Dendritic cell treated with granulocyte-macrophage colony-stimulating factor and Interleukin-4, amounts not matched to agents 40 ng/mL and 50 ng/mL, for 4 days (primary cell): ENCODE data around the gene LGALS9.

Experiments
- H3K27ac Mint-ChIP-seq: one replicate; pipeline ENCODE4 v1.8.0; 2022; ENCODE audit warnings: mild to moderate bottlenecking, mixed read lengths
- H3K27me3 Mint-ChIP-seq: one replicate; pipeline ENCODE4 v1.8.0; 2022; ENCODE audit warnings: mild to moderate bottlenecking, mixed read lengths
- H3K36me3 Mint-ChIP-seq: one replicate; pipeline ENCODE4 v1.8.0; 2022; ENCODE audit warnings: low read depth, mixed read lengths
- H3K4me1 Mint-ChIP-seq: one replicate; pipeline ENCODE4 v1.8.0; 2022; ENCODE audit warnings: low read depth, mixed read lengths
- H3K4me3 Mint-ChIP-seq: one replicate; pipeline ENCODE4 v1.8.0; 2022; ENCODE audit warnings: mild to moderate bottlenecking, moderate library complexity, mixed read lengths
- H3K9me3 Mint-ChIP-seq: one replicate; pipeline ENCODE4 v1.8.0; 2022; ENCODE audit warnings: mixed read lengths
- intact Hi-C: fragments of 100-400 bp; cut with micrococcal nuclease; formaldehyde crosslinking; loops from one replicate; pipeline ENCODE4 v1.15.0; 2022

LGALS9 gene

DNA sequence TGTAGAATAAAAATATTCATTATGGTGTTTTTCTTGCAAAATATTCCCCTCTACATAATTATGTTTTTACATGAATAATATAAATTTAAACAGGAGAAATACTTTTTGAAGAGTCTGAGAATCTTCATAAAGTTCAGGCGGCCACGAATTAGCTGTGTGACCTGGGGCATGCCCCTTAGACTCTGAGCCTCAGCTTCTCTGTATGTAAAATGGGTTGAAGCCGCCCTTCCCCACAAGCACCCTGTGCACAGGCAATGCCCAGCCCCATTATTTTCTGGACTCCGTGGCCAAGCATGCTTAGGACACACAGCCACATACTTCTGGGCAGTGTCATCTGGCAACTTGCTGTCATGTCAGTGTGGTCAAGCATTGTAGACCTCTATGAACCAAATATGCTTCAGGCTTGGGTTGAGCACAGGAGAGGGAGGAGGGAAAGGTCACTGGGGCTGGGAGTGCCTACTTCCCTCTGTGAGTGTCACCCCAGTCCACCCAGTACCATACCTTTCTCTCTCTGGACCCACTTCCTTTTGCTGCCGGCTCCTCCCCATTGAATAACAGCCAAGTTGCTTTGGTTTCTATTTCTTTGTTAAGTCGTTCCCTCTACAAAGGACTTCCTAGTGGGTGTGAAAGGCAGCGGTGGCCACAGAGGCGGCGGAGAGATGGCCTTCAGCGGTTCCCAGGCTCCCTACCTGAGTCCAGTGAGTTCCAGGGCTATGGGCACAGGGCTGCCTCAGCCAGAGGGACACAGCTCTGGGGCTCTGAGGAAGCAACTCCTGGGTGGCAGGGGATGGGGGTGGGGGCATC, at the start of gene LGALS9:
TSS of gene LGALS9 (plus strand) at position 582 of the 804 bp plus-strand sequence. CDS start at position 660, 78 bp downstream.
- peaks cover 14% of the 10 kb centered on the region for H3K36me3 Mint-ChIP-seq
- peak within 1 kb of the TSS; percentile 88 for H3K4me3 Mint-ChIP-seq
- no peaks in the 10 kb centered on the region for H3K27me3 Mint-ChIP-seq
- intact Hi-C loops, result no loop called here
- peak within 1 kb of the TSS; percentile 80 for H3K27ac Mint-ChIP-seq
- peaks cover 58% of the 10 kb centered on the region for H3K4me1 Mint-ChIP-seq
- no peaks in the 10 kb centered on the region for H3K9me3 Mint-ChIP-seq

DNA sequence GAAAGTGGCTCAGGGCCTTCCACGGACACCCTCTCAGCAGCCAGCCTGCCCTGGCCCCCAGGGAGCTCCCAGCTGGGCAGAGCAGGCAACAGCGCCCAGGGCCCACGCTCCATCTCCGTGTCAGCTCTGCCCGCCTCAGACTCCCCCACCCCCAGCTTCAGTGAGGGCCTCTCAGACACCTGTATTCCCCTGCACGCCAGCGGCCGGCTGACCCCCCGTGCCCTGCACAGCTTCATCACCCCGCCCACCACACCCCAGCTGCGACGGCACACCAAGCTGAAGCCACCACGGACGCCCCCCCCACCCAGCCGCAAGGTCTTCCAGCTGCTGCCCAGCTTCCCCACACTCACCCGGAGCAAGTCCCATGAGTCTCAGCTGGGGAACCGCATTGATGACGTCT, 48.3 kb upstream of the LGALS9 start:
- H3K27ac Mint-ChIP-seq, result no peak overlapping the region
- H3K4me1 Mint-ChIP-seq, result peaks cover 15% of the 10 kb centered on the region
- intact Hi-C loops, result no loop called here
- no peaks in the 10 kb centered on the region for H3K9me3 Mint-ChIP-seq
- no peaks in the 10 kb centered on the region for H3K27me3 Mint-ChIP-seq
- peaks cover 44% of the 10 kb centered on the region for H3K36me3 Mint-ChIP-seq
- no peak overlapping the region for H3K4me3 Mint-ChIP-seq

DNA sequence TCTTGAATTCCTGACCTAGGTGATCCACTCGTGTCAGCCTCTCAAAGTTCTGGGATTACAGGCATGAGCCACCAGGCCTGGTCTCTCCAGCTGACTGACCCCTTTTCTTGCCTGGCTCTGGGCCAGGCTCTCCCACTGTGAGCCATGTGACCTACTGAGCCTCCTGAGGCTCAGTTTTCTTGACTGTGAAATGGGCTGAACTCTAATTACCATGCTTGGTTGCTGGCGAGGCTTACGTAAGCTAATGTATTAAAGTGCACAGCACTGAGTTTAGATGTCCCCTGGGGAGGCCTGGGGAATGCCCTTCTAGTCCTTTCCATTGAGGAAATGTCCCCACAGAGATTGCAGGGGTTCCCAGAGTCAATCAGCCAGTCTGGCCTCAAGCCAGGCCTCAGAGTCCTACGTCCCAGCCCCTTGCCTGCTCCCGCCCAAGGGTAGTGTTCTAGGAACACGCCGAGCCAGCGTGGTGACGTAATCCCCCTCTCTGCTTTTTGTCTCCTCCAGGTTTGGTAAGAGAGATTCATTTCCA, 45.8 kb upstream of the LGALS9 start:
- Mint-ChIP-seq H3K9me3 (no peaks in the 10 kb centered on the region), H3K4me3 (no peak overlapping the region), H3K27ac (no peak overlapping the region), H3K27me3 (no peaks in the 10 kb centered on the region), H3K4me1 (peaks cover 15% of the 10 kb centered on the region), H3K36me3 (peaks cover 65% of the 10 kb centered on the region)
- intact Hi-C loops, result no loop called here

DNA sequence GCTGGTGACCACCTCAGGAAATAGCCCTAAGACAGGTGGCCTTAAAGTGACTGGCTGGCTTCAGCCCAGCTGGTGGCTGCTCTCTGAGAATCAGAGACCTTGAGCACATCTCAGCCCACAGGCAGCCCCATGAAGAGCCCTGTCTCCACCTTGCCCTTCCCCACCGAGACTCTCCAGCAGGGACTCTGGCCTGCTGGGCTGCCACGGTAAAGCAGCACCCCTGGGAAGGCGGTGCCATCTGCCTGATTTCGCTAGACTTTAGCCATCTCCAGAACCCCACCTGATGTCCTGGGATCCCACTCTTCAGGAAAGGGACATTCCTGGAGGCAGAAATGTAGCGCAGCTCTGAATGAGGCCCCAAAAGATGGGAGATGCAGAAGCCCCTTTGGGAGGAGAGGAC, 45.2 kb upstream of the LGALS9 start:
- Mint-ChIP-seq H3K4me1 (peaks cover 14% of the 10 kb centered on the region), H3K36me3 (peaks cover 71% of the 10 kb centered on the region), H3K27ac (no peak overlapping the region), H3K27me3 (no peaks in the 10 kb centered on the region), H3K9me3 (no peaks in the 10 kb centered on the region), H3K4me3 (no peak overlapping the region)
- intact Hi-C loops, result no loop called here

DNA sequence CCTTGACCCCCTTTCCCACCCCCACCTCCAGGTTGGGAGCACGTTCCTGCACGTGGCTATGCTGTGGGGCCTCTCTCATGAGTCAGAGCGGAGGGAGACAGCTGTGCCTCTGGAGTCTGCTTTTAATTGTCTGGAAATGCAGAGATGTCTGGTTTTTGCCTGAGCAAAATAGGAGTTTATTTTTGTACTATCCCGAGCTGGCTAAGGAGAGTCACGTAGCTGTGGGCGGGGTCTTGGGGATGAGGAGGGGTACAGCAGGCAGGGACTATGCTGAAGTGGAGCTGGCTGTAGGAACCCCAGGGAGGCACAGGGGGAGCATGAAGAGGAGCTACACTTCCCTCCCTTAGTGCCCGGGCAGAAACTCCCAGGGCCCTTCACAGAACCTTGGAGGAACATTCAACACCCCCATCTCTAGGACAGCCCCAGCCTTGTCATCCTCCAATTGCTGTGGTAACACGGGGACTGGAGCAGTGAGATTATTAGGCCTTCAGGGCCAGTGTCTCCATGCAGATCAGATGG, 44.7 kb upstream of the LGALS9 start:
- Mint-ChIP-seq H3K27me3 (no peaks in the 10 kb centered on the region), H3K27ac (no peak overlapping the region), H3K36me3 (peaks cover 76% of the 10 kb centered on the region), H3K4me3 (no peak overlapping the region), H3K9me3 (no peaks in the 10 kb centered on the region), H3K4me1 (peaks cover 9% of the 10 kb centered on the region)
- intact Hi-C loops, result no loop called here

DNA sequence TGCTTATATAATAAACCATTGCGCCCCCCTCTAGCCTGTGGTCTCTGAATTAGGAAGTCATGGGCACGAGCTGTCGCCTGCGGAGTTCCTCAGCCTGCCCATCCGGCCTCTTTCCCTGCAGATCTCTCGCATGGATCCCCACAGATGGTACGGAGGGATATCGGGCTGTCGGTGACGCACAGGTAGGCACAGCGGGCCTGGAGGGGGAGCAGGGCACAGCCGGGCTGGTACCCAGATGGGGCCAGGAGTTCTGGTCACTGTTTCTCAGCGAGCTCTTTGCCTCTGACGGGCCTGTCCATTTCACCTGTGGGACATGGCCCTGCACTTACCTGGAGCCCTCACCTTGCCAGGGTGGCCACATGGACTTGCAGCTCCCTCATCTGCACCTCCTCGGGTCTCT, 42.6 kb upstream of the LGALS9 start:
- no peak overlapping the region for H3K27ac Mint-ChIP-seq
- no peak overlapping the region for H3K4me3 Mint-ChIP-seq
- H3K27me3 Mint-ChIP-seq, result no peaks in the 10 kb centered on the region
- peaks cover 86% of the 10 kb centered on the region for H3K36me3 Mint-ChIP-seq
- intact Hi-C loops, result no loop called here
- no peaks in the 10 kb centered on the region for H3K9me3 Mint-ChIP-seq
- H3K4me1 Mint-ChIP-seq, result no peaks in the 10 kb centered on the region

DNA sequence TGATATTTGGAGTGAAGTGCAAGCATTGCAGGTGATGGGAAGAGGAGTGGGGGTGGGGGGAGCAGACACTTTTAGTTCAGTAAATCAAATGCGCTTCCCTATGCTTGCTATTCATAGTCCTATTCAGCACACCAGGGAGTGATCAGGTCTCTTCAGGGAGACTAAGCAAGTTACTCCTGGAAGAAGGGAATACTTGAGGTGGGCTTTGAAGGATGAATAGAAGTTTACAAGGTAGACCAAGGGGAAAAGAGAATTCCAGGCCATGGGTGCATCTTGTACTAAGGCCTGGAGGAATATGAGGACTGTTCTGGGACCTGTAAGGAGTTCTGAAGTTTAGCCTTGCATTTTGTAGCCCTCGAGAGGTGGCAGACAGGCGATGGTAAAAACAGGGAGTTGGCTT, 40.1 kb upstream of the LGALS9 start:
- Mint-ChIP-seq H3K36me3 (peaks cover 87% of the 10 kb centered on the region), H3K27me3 (no peaks in the 10 kb centered on the region), H3K4me3 (no peak overlapping the region), H3K27ac (no peak overlapping the region), H3K4me1 (no peaks in the 10 kb centered on the region), H3K9me3 (no peaks in the 10 kb centered on the region)
- intact Hi-C loops, result no loop called here

DNA sequence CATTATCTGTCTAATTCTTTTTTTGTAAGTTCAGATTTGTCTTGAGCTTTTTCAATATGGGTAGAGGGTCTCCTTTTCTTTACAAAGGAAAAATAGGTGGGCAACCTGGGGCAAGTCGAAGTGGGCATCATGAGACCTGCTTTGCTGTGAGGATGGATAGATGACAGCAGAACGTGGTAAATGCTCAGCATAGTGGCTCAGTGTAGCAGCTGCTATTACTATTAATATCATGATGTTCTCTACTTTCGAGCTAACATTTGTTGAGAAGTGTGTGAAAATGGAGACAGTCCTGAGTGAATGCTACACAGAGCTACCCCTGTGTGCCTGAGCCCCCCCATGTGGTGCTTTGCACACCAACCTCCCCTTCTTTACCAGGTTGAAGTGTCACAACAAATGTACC, 39.0 kb upstream of the LGALS9 start:
- peaks cover 90% of the 10 kb centered on the region for H3K36me3 Mint-ChIP-seq
- H3K27ac Mint-ChIP-seq, result no peak overlapping the region
- H3K9me3 Mint-ChIP-seq, result no peaks in the 10 kb centered on the region
- intact Hi-C loops, result no loop called here
- no peak overlapping the region for H3K4me3 Mint-ChIP-seq
- H3K27me3 Mint-ChIP-seq, result no peaks in the 10 kb centered on the region
- no peaks in the 10 kb centered on the region for H3K4me1 Mint-ChIP-seq

DNA sequence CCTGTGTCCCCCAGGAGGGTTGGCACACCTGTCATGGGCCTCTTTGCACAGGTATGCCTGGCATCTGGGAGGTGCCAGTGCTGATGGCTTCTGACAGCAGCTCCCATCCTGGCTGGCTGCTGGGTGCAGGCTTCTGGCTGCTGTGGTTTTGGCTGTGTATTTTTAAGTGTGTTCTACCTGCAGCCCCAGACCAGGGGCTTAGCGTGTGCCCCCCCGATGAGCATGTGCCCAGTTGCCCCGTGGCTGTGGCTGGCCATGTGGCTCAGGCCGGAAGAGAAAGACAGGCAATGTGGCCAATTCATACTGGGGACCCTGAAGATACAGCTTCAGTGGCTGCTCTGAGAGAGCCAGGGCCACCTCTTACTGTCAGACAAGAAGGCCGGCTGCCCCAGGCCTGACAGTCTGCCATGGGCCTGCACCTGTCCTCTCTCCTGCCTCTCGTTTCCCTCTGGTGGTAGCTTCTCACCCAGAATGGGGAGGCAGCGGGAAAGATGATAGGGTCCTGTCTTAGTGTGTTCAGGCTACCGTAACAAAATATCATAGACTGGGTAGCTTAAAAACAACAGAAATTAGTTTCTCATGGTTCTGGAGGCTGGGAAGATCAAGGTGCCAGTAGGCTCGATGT, 37.6 kb upstream of the LGALS9 start:
- Mint-ChIP-seq H3K36me3 (peaks cover 91% of the 10 kb centered on the region), H3K4me3 (no peak overlapping the region), H3K27me3 (no peaks in the 10 kb centered on the region), H3K27ac (no peak overlapping the region), H3K4me1 (no peaks in the 10 kb centered on the region), H3K9me3 (no peaks in the 10 kb centered on the region)
- intact Hi-C loops, result no loop called here

DNA sequence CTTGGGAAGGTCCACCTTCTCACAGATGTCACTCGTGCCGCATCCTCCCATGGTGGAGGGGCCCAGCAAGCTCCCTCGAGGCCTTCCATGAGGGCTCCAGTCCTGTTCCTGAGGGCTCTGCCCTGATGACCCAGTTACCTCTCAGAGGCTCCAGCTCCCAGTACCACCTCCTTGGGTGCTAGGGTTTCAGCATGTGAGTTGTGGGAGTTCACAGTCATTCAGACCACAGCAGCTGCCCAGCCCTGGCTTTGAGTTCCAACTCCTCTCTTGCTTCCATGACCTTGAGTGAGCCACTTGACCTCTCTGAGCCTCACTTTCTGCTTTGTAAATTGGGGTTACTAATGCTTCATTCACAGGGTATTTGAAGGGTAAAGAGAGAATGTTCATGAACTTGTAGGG, 37.1 kb upstream of the LGALS9 start:
- Mint-ChIP-seq H3K27ac (no peak overlapping the region), H3K4me3 (no peak overlapping the region), H3K27me3 (no peaks in the 10 kb centered on the region), H3K36me3 (peaks cover 91% of the 10 kb centered on the region), H3K9me3 (no peaks in the 10 kb centered on the region), H3K4me1 (no peaks in the 10 kb centered on the region)
- intact Hi-C loops, result no loop called here

DNA sequence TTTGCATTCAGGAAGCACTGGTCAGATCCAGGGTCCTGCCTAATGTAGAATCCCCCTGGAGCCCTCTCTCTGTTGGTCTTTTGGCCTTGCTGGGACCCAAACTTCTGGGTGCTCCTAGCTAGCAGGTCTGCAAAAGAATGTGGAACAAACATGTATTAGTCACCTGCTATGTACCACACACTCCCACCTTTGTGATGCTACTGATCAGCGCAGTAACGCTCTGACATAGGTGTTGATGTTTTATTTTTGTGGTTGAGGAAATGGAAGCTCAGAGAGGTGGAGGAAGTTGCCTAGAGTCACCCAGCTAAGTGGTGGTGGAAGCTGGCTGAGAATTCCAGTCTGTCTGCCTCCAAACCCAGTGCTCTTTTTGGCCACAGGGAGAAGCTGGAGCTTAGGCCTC, 35.8 kb upstream of the LGALS9 start:
- Mint-ChIP-seq H3K27ac (no peak overlapping the region), H3K36me3 (peaks cover 82% of the 10 kb centered on the region)
- intact Hi-C loops, result no loop called here

DNA sequence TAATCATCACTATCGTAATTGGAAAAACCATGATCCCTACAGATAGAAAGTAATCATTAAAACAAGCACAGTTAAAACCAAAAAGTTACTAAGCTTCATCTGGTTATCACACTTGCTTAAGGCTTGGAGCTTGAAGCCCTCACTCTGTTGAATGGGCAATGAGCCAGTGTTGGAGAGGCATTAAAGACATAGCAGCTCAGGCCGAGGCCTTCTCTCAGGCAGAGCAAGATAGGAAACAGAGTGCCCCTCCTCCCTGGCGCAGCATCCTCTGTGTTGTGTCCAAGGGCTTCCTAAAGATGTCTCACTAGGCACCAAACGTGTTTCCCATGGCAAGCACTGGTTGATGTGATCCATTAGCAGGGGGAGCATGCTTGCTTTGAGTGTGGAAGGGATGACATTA, 34.9 kb upstream of the LGALS9 start:
- H3K36me3 Mint-ChIP-seq, result peaks cover 81% of the 10 kb centered on the region
- no peak overlapping the region for H3K4me3 Mint-ChIP-seq
- H3K27me3 Mint-ChIP-seq, result no peaks in the 10 kb centered on the region
- peaks cover 5% of the 10 kb centered on the region for H3K4me1 Mint-ChIP-seq
- intact Hi-C loops, result no loop called here
- H3K9me3 Mint-ChIP-seq, result no peaks in the 10 kb centered on the region
- no peak overlapping the region for H3K27ac Mint-ChIP-seq

More for the DNA sequence above, 35.8 kb upstream of the LGALS9 start:
- H3K27me3 Mint-ChIP-seq, result no peaks in the 10 kb centered on the region
- no peaks in the 10 kb centered on the region for H3K9me3 Mint-ChIP-seq
- H3K4me3 Mint-ChIP-seq, result no peak overlapping the region
- H3K4me1 Mint-ChIP-seq, result peaks cover 5% of the 10 kb centered on the region

DNA sequence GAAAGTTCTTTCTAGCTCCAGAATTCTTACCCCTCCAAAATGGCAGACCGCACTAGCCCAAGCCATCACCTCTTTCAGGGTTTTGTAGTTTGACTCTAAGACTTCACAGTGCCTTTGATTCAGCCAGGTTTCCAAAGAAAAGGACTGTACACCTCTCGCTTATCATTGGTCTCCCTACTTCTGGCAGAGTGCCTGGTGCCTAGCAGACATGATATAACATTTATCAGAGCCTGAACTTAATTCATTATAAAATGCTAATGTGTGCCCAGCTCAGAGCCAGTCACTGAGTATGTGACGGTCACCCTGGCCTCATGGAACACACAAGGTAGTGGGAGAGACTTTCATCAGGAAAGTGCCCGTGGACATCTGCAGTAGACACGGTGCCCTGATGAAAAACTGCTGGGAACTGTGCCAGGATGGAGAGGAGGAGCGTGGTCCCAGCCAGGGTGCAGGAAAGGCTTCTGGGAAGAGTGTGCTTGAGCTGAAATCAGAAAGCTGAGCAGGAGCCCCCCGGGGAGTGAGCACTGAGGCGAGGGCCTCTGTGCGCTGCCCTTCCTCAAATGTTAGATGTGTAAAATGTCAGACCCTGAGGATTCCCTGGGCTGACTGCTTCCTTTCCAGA, 34.3 kb upstream of the LGALS9 start:
- Mint-ChIP-seq H3K4me3 (no peak overlapping the region), H3K27me3 (no peaks in the 10 kb centered on the region), H3K9me3 (no peaks in the 10 kb centered on the region), H3K27ac (no peak overlapping the region), H3K4me1 (peaks cover 5% of the 10 kb centered on the region), H3K36me3 (peaks cover 81% of the 10 kb centered on the region)
- intact Hi-C loops, result no loop called here

DNA sequence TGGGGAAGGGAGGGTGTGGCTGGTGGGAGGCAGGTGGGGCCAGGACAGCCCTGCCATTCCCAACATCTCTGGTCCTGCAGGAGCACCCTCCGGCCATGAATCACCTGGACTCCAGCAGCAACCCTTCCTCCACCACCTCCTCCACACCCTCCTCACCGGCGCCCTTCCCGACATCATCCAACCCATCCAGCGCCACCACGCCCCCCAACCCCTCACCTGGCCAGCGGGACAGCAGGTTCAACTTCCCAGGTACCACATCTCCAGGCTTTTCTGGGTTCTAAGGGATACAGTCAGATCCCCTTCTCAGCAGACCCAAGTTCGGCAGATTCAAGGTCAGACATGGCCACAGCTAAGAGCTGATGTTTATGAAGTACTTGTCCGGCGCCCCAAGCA, 33.8 kb upstream of the LGALS9 start:
- Mint-ChIP-seq H3K4me1 (peaks cover 5% of the 10 kb centered on the region), H3K27me3 (no peaks in the 10 kb centered on the region), H3K9me3 (no peaks in the 10 kb centered on the region), H3K36me3 (peaks cover 76% of the 10 kb centered on the region), H3K27ac (no peak overlapping the region), H3K4me3 (no peak overlapping the region)
- intact Hi-C loops, result no loop called here
